Measurements from ENCODE around the gene RPS19BP1.

Gene RPS19BP1

DNA sequence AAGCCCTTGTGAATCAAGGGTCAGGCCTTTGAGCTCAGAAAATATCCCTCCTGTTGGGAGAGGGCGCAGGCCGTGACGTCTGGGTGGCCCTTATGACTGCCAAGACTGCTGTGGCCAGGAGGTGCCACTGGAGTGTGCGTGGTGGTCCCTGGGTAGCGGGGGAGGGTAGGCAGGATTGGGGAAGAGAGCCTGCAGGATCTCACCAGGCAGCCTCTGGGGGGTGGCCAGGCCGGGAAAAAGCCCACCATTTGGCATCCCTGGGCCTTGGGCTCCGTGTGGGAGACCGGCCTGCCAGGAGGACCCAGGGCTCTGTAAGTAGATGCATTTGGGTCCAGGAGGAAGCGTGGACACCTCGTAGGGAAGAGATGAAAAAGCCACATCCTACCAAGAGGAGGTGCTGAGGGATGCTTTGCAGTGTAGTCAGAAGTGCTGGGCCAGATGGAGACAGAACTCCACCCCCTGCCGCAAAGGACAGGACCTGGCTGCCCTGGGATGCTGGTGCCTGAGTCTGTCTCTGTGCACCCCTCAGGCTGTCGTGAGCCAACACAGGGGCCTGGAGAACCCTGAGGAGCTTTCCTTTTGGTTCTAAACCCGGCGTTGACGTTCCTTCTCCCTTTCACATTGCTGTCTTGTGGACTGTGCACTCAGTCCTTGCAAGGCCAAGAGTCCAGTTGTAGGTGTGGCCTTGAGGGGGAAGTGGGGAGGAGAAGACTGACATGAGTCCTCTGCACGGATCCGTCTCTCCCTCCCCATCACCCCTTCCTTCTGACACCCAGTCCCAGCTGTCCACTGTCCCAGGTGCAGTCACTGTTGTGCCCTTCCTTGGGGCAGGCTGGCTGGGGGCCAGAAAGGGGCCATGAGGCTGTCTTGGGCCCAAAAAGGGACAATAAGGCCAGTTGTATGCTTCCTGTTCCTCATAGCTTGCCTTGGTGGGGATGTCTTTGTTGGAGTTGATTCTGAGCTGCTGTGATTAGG, 43.2 kb downstream of the RPS19BP1 start:
- H3K4me2 ChIP-seq (ENCODE audit: insufficient read depth, low read length): peak overlapping the region; percentile 46; the same call in 1 of the 2 replicates
- H3K79me2 ChIP-seq (ENCODE audit: insufficient read depth, low read length): no peaks in the 10 kb centered on the region
- H2AFZ ChIP-seq (ENCODE audit: low read depth, low read length): peak overlapping the region; percentile 67
- H3K9ac ChIP-seq (ENCODE audit: low read depth, low read length): no peak overlapping the region
- peaks cover 7% of the 10 kb centered on the region; the same call in 1 of the 2 replicates for H3K4me1 ChIP-seq (ENCODE audit: insufficient read depth, low read length)
- DNase-seq (no peak), ATAC-seq (ENCODE audit: insufficient read depth, low read depth) (no peak)
- no peaks in the 10 kb centered on the region for H3K36me3 ChIP-seq (ENCODE audit: insufficient read depth, low read length)
- H3K27ac ChIP-seq (ENCODE audit: low read length): no peak overlapping the region
- H3K27me3 ChIP-seq (ENCODE audit: insufficient read depth, low read length, poor library complexity): no peaks in the 10 kb centered on the region
- H3K4me3 ChIP-seq (ENCODE audit: low read depth in 1 of 2, low read length in 2 of 2): 0 out of 4 replicates have a peak overlapping the region, but pooled peaks of 1 of the 2 experiments have one; percentile 6
- no peaks in the 10 kb centered on the region for H3K9me3 ChIP-seq (ENCODE audit: insufficient read depth, low read length, severe bottlenecking)
- no peaks in the 10 kb centered on the region for H4K20me1 ChIP-seq (ENCODE audit: insufficient read depth, low read length)
- no peak for TF ChIP-seq EZH2 (IDR thresholded peaks at IDR 0.05; ENCODE audit: borderline replicate concordance, low read depth, low read length, severe bottlenecking)
- TF ChIP-seq, protein P1, sequence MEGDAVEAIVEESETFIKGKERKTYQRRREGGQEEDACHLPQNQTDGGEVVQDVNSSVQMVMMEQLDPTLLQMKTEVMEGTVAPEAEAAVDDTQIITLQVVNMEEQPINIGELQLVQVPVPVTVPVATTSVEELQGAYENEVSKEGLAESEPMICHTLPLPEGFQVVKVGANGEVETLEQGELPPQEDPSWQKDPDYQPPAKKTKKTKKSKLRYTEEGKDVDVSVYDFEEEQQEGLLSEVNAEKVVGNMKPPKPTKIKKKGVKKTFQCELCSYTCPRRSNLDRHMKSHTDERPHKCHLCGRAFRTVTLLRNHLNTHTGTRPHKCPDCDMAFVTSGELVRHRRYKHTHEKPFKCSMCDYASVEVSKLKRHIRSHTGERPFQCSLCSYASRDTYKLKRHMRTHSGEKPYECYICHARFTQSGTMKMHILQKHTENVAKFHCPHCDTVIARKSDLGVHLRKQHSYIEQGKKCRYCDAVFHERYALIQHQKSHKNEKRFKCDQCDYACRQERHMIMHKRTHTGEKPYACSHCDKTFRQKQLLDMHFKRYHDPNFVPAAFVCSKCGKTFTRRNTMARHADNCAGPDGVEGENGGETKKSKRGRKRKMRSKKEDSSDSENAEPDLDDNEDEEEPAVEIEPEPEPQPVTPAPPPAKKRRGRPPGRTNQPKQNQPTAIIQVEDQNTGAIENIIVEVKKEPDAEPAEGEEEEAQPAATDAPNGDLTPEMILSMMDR (IDR thresholded peaks at IDR 0.05; ENCODE audit: borderline replicate concordance, extremely low read depth, low read length, poor library complexity, severe bottlenecking): no peak

DNA sequence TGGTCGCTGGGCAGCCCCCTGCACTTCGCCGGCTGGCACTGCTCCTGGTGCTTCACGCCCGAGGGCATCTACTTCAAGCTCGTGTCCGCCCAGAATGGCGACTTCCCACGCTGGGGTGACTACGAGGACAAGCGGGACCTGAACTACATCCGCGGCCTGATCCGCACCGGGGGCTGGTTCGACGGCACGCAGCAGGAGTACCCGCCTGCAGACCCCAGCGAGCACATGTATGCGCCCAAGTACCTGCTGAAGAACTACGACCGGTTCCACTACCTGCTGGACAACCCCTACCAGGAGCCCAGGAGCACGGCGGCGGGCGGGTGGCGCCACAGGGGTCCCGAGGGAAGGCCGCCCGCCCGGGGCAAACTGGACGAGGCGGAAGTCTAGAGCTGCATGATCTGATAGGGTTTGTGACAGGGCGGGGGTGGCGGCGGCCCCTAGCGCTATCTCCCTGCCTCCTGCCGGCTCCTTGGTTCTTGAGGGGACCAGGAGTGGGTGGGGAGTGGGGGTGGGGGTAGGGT, 43.9 kb downstream of the RPS19BP1 start:
- no peak for DNase-seq

DNA sequence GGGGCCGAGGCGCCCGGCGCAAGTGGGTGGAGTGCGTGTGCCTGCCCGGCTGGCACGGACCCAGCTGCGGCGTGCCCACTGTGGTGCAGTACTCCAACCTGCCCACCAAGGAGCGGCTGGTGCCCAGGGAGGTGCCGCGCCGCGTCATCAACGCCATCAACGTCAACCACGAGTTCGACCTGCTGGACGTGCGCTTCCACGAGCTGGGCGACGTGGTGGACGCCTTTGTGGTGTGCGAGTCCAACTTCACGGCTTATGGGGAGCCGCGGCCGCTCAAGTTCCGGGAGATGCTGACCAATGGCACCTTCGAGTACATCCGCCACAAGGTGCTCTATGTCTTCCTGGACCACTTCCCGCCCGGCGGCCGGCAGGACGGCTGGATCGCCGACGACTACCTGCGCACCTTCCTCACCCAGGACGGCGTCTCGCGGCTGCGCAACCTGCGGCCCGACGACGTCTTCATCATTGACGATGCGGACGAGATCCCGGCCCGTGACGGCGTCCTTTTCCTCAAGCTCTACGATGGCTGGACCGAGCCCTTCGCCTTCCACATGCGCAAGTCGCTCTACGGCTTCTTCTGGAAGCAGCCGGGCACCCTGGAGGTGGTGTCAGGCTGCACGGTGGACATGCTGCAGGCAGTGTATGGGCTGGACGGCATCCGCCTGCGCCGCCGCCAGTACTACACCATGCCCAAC, 44.6 kb downstream of the RPS19BP1 start:
- ATAC-seq (ENCODE audit: insufficient read depth, low read depth) (no peak), DNase-seq (no peak)
- TF ChIP-seq EZH2 (IDR thresholded peaks at IDR 0.05; ENCODE audit: borderline replicate concordance, low read depth, low read length, severe bottlenecking): no peak
- TF ChIP-seq, protein P1 (IDR thresholded peaks at IDR 0.05; ENCODE audit: borderline replicate concordance, extremely low read depth, low read length, poor library complexity, severe bottlenecking): no peak
- H3K27ac ChIP-seq (ENCODE audit: low read length): no peak overlapping the region
- H4K20me1 ChIP-seq (ENCODE audit: insufficient read depth, low read length): no peaks in the 10 kb centered on the region
- H2AFZ ChIP-seq (ENCODE audit: low read depth, low read length): no peak overlapping the region
- H3K9ac ChIP-seq (ENCODE audit: low read depth, low read length): no peak overlapping the region
- no peaks in the 10 kb centered on the region for H3K36me3 ChIP-seq (ENCODE audit: insufficient read depth, low read length)
- no peaks in the 10 kb centered on the region for H3K27me3 ChIP-seq (ENCODE audit: insufficient read depth, low read length, poor library complexity)
- no peaks in the 10 kb centered on the region for H3K79me2 ChIP-seq (ENCODE audit: insufficient read depth, low read length)
- H3K4me3 ChIP-seq (ENCODE audit: low read depth in 1 of 2, low read length in 2 of 2): no peak overlapping the region
- peaks cover 7% of the 10 kb centered on the region; the same call in 1 of the 2 replicates for H3K4me1 ChIP-seq (ENCODE audit: insufficient read depth, low read length)
- no peak overlapping the region for H3K4me2 ChIP-seq (ENCODE audit: insufficient read depth, low read length)
- no peaks in the 10 kb centered on the region for H3K9me3 ChIP-seq (ENCODE audit: insufficient read depth, low read length, severe bottlenecking)

More for the DNA sequence above, 43.9 kb downstream of the RPS19BP1 start:
- peaks cover 7% of the 10 kb centered on the region; the same call in 1 of the 2 replicates for H3K4me1 ChIP-seq (ENCODE audit: insufficient read depth, low read length)
- H2AFZ ChIP-seq (ENCODE audit: low read depth, low read length): no peak overlapping the region
- H3K79me2 ChIP-seq (ENCODE audit: insufficient read depth, low read length): no peaks in the 10 kb centered on the region
- no peak overlapping the region for H3K27ac ChIP-seq (ENCODE audit: low read length)
- no peaks in the 10 kb centered on the region for H3K9me3 ChIP-seq (ENCODE audit: insufficient read depth, low read length, severe bottlenecking)
- no peak for ATAC-seq (ENCODE audit: insufficient read depth, low read depth)
- H3K4me3 ChIP-seq (ENCODE audit: low read depth in 1 of 2, low read length in 2 of 2): no peak overlapping the region
- H3K36me3 ChIP-seq (ENCODE audit: insufficient read depth, low read length): no peaks in the 10 kb centered on the region
- TF ChIP-seq, protein P1 (IDR thresholded peaks at IDR 0.05; ENCODE audit: borderline replicate concordance, extremely low read depth, low read length, poor library complexity, severe bottlenecking): no peak
- TF ChIP-seq EZH2 (IDR thresholded peaks at IDR 0.05; ENCODE audit: borderline replicate concordance, low read depth, low read length, severe bottlenecking): no peak
- H3K9ac ChIP-seq (ENCODE audit: low read depth, low read length): no peak overlapping the region
- H4K20me1 ChIP-seq (ENCODE audit: insufficient read depth, low read length): no peaks in the 10 kb centered on the region
- no peak overlapping the region for H3K4me2 ChIP-seq (ENCODE audit: insufficient read depth, low read length)
- H3K27me3 ChIP-seq (ENCODE audit: insufficient read depth, low read length, poor library complexity): no peaks in the 10 kb centered on the region

Data from DND-41 (cell line).